Right atrium auricular region (tissue), 2 donors: ENCODE results near the gene CORO2A. TPM values are rescaled to one million over a fixed set of nuclear protein-coding genes. Genes with fewer than 3 reads are reported as not detected.
A peak's percentile ranks its signal among the peaks of the same experiment; 100 is the strongest.

ENCODE experiments used
- DNase-seq: peaks from one replicate; pipeline ENCODE4 v3.0.0-alpha.2; 2019; ENCODE audit warnings: low spot score
- H3K27ac ChIP-seq, 2 donors: fragments of 200-600 bp; sonication (generic); 1 replicate in 1 of 2; 2 replicates in 1 of 2; pipeline ENCODE4 v1.5.1; 2016 to 2019
- H3K27me3 ChIP-seq, 2 donors: fragments of 200-600 bp; sonication (generic); one replicate each; pipeline versions ENCODE4 v1.5.1 to v1.6.0; 2017 to 2019
- H3K36me3 ChIP-seq: fragments of 200-600 bp; sonication (generic); one replicate; pipeline ENCODE4 v1.5.1; 2016
- H3K4me1 ChIP-seq, 2 donors: fragments of 200-600 bp; sonication (generic); one replicate each; pipeline versions ENCODE4 v1.5.1 to v1.6.0; 2017 to 2019
- H3K4me3 ChIP-seq, 2 donors: fragments of 200-600 bp; sonication (generic); 1 replicate in 1 of 2; 2 replicates in 1 of 2; pipeline ENCODE4 v1.5.1; 2017 to 2019; ENCODE audit warnings: mild to moderate bottlenecking in 1 of 2, moderate library complexity in 1 of 2
- H3K9me3 ChIP-seq, 2 donors: fragments of 200-600 bp; sonication (generic); one replicate each; pipeline ENCODE4 v1.5.1; 2019
- CTCF ChIP-seq, 2 donors: fragments of 200-600 bp; sonication (generic); IDR thresholded peaks; one replicate each; pipeline ENCODE4 v1.5.1; 2019; ENCODE audit warnings: antibody characterized with exemption in 2 of 2
- total RNA-seq, 2 donors: library from RNA; depleted of rRNA; stranded (reverse); fragments of >200 nt; gene quantifications; one replicate each; pipeline ENCODE4 v1.1.0, GENCODE V29; 2016

The CORO2A gene
- total RNA-seq, 2 donors from 2014 or later: 0.39 to 0.44 TPM

GRCh38 chr9:98218562-98219363 is 26.3 kb upstream of the CORO2A start:
- no peak for TF ChIP-seq CTCF (IDR thresholded peaks at IDR 0.05)
- Histone ChIP-seq H3K27me3 (no peaks in the 10 kb centered on the region), H3K36me3 (peaks cover 11% of the 10 kb centered on the region), H3K9me3 (no peaks in the 10 kb centered on the region), H3K4me3 (no peak overlapping the region), H3K4me1 (peaks cover 0 to 9% of the 10 kb centered on the region in 2 donors), H3K27ac (no peak overlapping the region)
- no peak for DNase-seq

GRCh38 chr9:98217255-98217654 is 24.8 kb upstream of the CORO2A start:
- no peaks in the 10 kb centered on the region for H3K27me3 ChIP-seq
- H3K9me3 ChIP-seq: no peaks in the 10 kb centered on the region
- H3K4me3 ChIP-seq: no peak overlapping the region
- TF ChIP-seq CTCF (IDR thresholded peaks at IDR 0.05): no peak
- peaks cover 11% of the 10 kb centered on the region for H3K36me3 ChIP-seq
- no peak for DNase-seq
- no peaks in the 10 kb centered on the region for H3K4me1 ChIP-seq
- no peak overlapping the region for H3K27ac ChIP-seq

GRCh38 chr9:98216391-98216790 is 24.0 kb upstream of the CORO2A start:
- DNase-seq: no peak
- no peaks in the 10 kb centered on the region for H3K9me3 ChIP-seq
- H3K27me3 ChIP-seq: no peaks in the 10 kb centered on the region
- peaks cover 11% of the 10 kb centered on the region for H3K36me3 ChIP-seq
- no peak overlapping the region for H3K4me3 ChIP-seq
- H3K27ac ChIP-seq: no peak overlapping the region
- no peak for TF ChIP-seq CTCF (IDR thresholded peaks at IDR 0.05)
- no peaks in the 10 kb centered on the region for H3K4me1 ChIP-seq

GRCh38 chr9:98215821-98216220 is 23.4 kb upstream of the CORO2A start:
- H3K4me3 ChIP-seq: no peak overlapping the region
- H3K36me3 ChIP-seq: peaks cover 8% of the 10 kb centered on the region
- H3K27ac ChIP-seq: no peak overlapping the region
- no peaks in the 10 kb centered on the region for H3K9me3 ChIP-seq
- TF ChIP-seq CTCF (IDR thresholded peaks at IDR 0.05): peak in 1 of 2 donors; percentile 39
- DNase-seq: no peak
- no peaks in the 10 kb centered on the region for H3K27me3 ChIP-seq
- H3K4me1 ChIP-seq: no peaks in the 10 kb centered on the region

GRCh38 chr9:98215271-98215670 is 22.8 kb upstream of the CORO2A start:
- H3K4me1 ChIP-seq: no peaks in the 10 kb centered on the region
- H3K36me3 ChIP-seq: peaks cover 4% of the 10 kb centered on the region
- H3K27ac ChIP-seq: no peak overlapping the region
- no peak for TF ChIP-seq CTCF (IDR thresholded peaks at IDR 0.05)
- DNase-seq: no peak
- H3K9me3 ChIP-seq: no peaks in the 10 kb centered on the region
- no peak overlapping the region for H3K4me3 ChIP-seq
- H3K27me3 ChIP-seq: no peaks in the 10 kb centered on the region

GRCh38 chr9:98214811-98215210 is 22.4 kb upstream of the CORO2A start:
- Histone ChIP-seq H3K9me3 (no peaks in the 10 kb centered on the region), H3K36me3 (no peaks in the 10 kb centered on the region), H3K27me3 (no peaks in the 10 kb centered on the region), H3K4me1 (no peaks in the 10 kb centered on the region), H3K27ac (no peak overlapping the region), H3K4me3 (no peak overlapping the region)
- no peak for TF ChIP-seq CTCF (IDR thresholded peaks at IDR 0.05)
- DNase-seq: no peak
